Ectodermal cell (in vitro differentiated cells): ENCODE results near the gene RCOR1.

Experiments
- H3K27ac ChIP-seq: 2 replicates; pipeline ENCODE4 v1.7.0; 2013; ENCODE audit warnings: mild to moderate bottlenecking, low read depth, low read length; ENCODE audit not compliant: insufficient read depth, poor library complexity, severe bottlenecking
- H3K27me3 ChIP-seq: 2 replicates; pipeline ENCODE4 v1.7.0; 2013; ENCODE audit warnings: mild to moderate bottlenecking, low read length; ENCODE audit not compliant: insufficient read depth, control insufficient read depth, poor library complexity, severe bottlenecking
- H3K36me3 ChIP-seq: one replicate; pipeline ENCODE4 v1.7.0; 2013; ENCODE audit warnings: low read length; ENCODE audit not compliant: control insufficient read depth, insufficient read depth
- H3K4me1 ChIP-seq: one replicate; pipeline ENCODE4 v1.7.0; 2013; ENCODE audit warnings: low read length; ENCODE audit not compliant: control insufficient read depth, insufficient read depth
- H3K4me3 ChIP-seq: 2 replicates; pipeline ENCODE4 v1.7.0; 2013; ENCODE audit warnings: low read depth, low read length, control low read depth; ENCODE audit not compliant: insufficient read depth
- H3K9me3 ChIP-seq: 2 replicates; pipeline ENCODE4 v1.7.0; 2013; ENCODE audit warnings: mild to moderate bottlenecking, low read length, moderate library complexity; ENCODE audit not compliant: control insufficient read depth
- WGBS, 2 experiments: methylation state at CpG; one replicate each; pipeline ENCODE4 v1.1.7; 2013; ENCODE audit warnings: missing lambda C conversion rate in 2 of 2; 5-methylcytosine and 5-hydroxymethylcytosine counted together

RCOR1 gene

DNA sequence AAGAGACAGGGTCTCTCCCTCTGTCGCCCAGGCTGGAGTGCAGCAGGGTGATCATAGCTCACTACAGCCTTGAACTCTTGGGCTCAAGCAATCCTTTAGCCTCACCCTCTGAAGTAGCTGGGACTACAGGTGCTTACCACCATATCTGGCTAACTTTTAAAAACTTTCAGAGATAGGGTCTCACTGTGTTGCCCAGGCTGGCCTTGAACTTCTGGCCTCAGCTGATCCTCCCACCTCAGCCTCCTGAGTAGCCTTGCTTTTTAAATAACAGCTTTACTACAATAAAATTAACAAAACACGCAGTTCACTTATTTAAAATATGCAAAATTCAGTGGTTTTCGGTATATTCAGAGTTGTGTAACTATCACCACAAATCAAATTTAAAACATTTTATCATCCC is 79.0 kb downstream of the RCOR1 start:
- Histone ChIP-seq H3K4me3 (no peak overlapping the region), H3K27me3 (no peaks in the 10 kb centered on the region), H3K27ac (no peak overlapping the region), H3K9me3 (no peaks in the 10 kb centered on the region), H3K36me3 (no peaks in the 10 kb centered on the region), H3K4me1 (peaks cover 3% of the 10 kb centered on the region)
- WGBS, 2 experiments, result 96% methylated on average over 3 of the region's 3 CpGs

DNA sequence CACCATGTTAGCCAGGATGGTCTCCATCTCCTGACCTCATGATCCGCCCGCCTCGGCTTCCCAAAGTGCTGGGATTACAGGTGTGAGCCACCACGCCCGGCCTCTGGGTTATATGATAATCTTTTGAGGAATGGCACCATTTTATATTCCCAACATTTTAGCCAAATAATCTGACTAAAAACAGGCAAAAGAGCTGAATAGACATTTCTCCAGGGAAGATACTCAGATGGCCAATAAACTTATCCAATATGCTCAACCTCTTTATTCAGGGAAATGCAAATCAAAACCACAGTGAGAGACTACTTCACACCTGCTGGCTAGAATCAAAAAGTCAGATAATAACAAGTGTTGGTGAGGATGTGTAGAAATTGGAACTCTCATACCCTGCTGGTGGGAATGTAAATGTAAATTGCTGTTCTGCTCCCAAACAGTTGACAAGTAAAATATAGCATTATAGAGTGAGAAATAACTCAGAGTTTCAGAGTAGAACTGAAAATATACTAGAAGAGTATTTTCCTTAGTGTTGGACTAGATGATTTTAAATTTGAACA is 80.0 kb downstream of the RCOR1 start:
- Histone ChIP-seq H3K36me3 (no peaks in the 10 kb centered on the region), H3K27me3 (no peaks in the 10 kb centered on the region), H3K4me1 (peaks cover 3% of the 10 kb centered on the region), H3K4me3 (no peak overlapping the region), H3K27ac (no peak overlapping the region), H3K9me3 (no peaks in the 10 kb centered on the region)
- 81 to 90% methylated on average over 5 of the region's 5 CpGs for WGBS, 2 experiments

DNA sequence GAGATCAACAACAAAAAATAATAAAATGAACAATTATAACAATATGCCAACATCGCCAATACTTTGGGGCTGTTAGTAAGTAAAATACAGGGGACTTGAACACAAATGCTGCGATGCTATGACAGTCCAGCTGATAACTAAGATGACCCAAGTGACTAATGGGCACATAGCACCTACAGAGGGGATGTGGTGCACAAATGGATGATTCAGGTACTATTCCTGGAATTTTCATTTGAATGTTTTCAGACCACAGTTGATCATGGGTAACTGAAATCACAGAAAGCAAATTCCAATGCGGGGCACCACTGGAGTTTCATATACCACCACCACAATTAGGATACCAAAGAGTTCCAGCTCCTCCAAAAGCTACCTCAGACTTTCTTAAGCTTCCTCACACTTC is 82.9 kb downstream of the RCOR1 start:
- WGBS, 2 experiments, result 96% methylated on average over 3 of the region's 3 CpGs

DNA sequence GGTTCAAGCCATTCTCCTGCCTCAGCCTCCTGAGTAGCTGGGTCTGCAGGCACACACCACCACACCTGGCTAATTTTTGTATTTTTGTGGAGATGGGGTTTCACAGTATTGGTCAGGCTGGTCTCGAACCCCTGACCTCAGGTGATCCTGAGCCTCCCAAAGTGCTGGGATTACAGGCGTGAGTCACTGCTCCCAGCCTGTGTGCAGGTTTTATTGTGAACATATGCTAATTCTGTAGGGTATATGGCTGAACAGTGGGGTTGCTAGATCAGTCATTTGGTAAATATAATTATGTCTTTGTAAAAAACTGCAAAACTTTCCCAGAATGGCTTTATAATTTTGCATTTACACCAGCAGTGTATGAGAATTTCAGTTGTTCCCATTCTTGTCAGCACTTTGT is 85.9 kb downstream of the RCOR1 start:
- no peak overlapping the region for H3K4me3 ChIP-seq
- no peaks in the 10 kb centered on the region for H3K27me3 ChIP-seq
- no peaks in the 10 kb centered on the region for H3K9me3 ChIP-seq
- no peaks in the 10 kb centered on the region for H3K36me3 ChIP-seq
- 95 to 98% methylated on average over 2 of the region's 2 CpGs for WGBS, 2 experiments
- H3K4me1 ChIP-seq, result peaks cover under 1% of the 10 kb centered on the region
- H3K27ac ChIP-seq, result no peak overlapping the region

More for the DNA sequence above, 82.9 kb downstream of the RCOR1 start:
- Histone ChIP-seq H3K4me3 (no peak overlapping the region), H3K4me1 (no peaks in the 10 kb centered on the region), H3K9me3 (no peaks in the 10 kb centered on the region), H3K27me3 (no peaks in the 10 kb centered on the region), H3K36me3 (no peaks in the 10 kb centered on the region), H3K27ac (no peak overlapping the region)

DNA sequence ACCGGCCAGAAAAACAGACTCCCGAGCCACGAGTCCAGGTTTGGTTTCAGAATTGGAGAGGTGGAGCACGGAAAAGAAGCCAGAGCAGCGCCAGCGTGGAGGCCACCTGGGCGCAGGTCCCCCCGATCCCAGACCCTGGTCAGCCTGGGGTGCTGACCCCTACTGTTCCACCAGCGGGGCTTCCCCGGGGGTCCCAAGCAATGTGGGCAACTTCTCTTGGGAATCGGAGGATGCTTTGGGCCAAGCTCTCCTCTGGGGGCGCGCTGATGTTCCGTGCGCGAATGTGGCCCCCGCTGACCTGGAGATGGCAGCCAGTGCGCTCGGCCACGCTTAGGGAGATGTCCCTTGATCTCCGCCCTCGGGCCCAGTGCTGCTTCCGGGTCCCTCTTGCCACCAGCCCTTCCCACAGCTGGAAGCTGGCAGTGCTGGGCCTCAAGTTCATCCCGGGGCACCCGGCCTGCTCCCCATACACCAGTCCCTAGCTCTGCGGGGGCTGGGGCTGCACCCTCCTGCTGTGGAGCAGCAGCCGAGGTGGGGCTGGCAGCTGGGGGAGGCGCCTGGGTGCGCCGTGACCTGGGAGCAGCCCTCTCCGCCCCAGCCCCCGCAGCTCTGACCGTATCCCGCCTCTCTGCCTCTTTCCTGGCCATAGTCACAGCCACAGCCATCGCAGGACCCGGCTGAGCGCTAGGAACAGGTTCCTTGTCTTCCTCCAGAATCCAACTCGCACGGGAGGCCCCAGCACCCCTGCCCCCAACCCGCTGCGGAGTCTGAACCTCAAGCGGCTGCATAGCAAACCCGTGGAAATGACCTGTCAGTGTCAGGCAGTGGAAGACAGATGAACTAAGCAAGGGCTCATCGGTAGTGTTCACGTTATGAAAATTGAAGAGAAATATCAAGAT is 91.2 kb downstream of the RCOR1 start:
- Histone ChIP-seq H3K4me1 (peaks cover 6% of the 10 kb centered on the region), H3K27ac (no peak overlapping the region)
- WGBS, 2 experiments, result 87 to 88% methylated on average over 45 of the region's 45 CpGs

DNA sequence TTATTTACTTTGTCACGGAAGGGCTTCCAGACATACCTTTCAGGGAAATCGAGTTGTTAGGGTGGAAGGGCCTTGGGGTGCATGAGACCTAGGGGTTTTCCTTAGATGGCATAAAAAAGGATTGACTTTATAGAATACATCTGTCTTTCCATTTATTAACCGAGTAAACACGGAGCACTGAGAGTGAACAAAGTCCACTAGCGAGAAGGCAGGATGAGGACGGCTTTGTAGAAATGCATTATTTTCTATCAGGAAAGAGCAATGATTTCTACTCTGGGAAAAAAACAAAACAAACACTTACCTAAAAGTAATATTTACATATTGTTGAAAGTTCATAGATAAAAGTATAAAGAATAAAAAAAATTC is 91.8 kb downstream of the RCOR1 start:
- 95% methylated on average over 5 to 6 of the region's 6 CpGs for WGBS, 2 experiments
- Histone ChIP-seq H3K4me3 (no peak overlapping the region), H3K27ac (no peak overlapping the region), H3K9me3 (no peaks in the 10 kb centered on the region), H3K4me1 (peaks cover 6% of the 10 kb centered on the region), H3K27me3 (no peaks in the 10 kb centered on the region), H3K36me3 (no peaks in the 10 kb centered on the region)

More for the DNA sequence above, 91.2 kb downstream of the RCOR1 start:
- H3K4me3 ChIP-seq, result no peak overlapping the region
- no peaks in the 10 kb centered on the region for H3K36me3 ChIP-seq
- H3K27me3 ChIP-seq, result no peaks in the 10 kb centered on the region
- H3K9me3 ChIP-seq, result no peaks in the 10 kb centered on the region

DNA sequence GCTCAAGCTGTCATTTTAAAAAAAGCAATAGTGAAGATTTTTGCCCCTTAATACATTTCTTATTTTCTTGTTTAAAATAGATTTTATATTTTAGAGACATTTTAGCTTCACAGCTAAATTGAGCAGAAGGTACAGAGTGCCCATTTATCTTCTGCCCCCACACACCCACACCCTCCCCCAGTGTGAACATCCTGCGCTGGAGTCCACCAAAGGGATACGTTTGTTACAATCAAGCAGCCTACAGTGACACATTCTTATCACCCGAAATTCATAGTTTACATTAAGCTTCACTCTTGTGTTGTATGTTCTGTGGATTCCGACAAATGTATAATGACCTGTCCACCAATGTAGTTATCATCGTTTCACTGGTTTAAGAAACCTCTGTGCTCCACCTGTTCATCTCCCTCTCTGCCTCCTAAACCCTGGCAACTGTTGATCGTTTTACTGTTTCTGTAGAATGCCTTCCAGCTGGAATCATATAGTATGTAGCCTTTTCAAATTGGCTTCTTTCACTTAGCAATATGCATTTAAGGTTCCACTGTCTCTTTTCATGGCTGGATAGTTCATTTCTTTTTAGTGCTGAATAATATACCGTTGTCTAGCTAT is 93.8 kb downstream of the RCOR1 start:
- no peaks in the 10 kb centered on the region for H3K9me3 ChIP-seq
- no peak overlapping the region for H3K27ac ChIP-seq
- H3K4me3 ChIP-seq, result no peak overlapping the region
- no peaks in the 10 kb centered on the region for H3K36me3 ChIP-seq
- no peaks in the 10 kb centered on the region for H3K27me3 ChIP-seq
- 89 to 96% methylated on average over 7 of the region's 7 CpGs for WGBS, 2 experiments
- H3K4me1 ChIP-seq, result peaks cover 6% of the 10 kb centered on the region

DNA sequence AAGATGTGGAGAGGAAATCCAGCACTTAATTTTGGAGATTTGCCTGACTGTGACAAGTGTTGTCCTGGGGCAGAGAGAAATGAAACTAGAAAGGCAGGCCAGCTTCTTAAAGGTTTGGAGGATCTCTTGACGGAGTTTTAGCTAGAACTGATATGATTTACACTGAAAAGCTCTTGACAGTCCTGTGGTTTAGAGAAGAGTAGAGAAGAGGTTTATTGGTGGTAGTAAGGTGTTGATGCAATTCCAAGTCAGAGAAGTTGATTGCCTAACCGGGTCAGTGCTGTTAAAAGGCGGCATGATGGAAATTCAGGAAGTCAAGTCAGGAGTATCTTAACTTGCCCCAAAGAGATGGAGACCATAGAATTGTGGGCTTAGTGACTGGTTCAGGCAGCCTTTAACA is 95.8 kb downstream of the RCOR1 start:
- Histone ChIP-seq H3K9me3 (no peaks in the 10 kb centered on the region), H3K36me3 (no peaks in the 10 kb centered on the region), H3K4me3 (no peak overlapping the region), H3K27ac (no peak overlapping the region), H3K27me3 (no peaks in the 10 kb centered on the region), H3K4me1 (peaks cover 12% of the 10 kb centered on the region)
- WGBS, 2 experiments, result 93 to 95% methylated on average over 3 of the region's 3 CpGs

DNA sequence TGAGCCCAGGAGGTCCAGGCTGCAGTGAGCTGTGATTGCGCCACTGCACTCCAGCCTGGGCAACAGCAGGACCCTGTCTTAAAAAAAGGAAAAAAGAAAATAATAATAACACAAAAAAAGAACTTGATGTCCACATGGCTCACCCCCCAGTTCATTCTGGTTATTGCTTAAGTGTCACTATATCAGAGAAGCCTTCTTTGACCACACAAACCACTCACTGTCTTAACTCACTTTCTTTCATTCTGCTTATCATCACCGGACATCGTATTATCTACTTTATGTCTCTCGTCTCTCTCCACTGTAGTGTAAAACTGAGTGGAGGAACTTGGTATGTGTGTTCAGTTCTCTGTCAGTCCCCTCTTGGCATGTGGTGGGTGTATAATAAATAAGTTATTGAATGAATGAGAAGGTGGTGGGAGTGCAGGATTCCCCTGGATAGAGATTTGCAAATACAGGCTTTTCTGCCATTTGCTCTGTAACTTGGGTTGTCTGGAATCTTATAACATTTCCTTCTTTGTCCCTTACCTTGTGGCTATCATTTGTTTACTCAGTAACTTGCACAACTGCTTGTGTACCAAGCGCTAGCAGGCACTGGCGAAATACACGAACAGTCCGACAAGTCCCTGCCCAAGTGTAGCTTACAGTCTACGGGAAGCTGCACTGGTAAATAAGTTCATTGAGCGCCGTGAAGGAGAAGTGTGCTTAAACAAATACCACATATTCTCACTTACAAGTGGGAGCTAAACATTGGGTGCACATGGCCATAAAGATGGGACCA is 98.2 kb downstream of the RCOR1 start:
- no peak overlapping the region for H3K4me3 ChIP-seq
- H3K9me3 ChIP-seq, result no peaks in the 10 kb centered on the region
- no peak overlapping the region for H3K27ac ChIP-seq
- WGBS, 2 experiments, result 97% methylated on average over 11 of the region's 11 CpGs
- H3K36me3 ChIP-seq, result no peaks in the 10 kb centered on the region
- H3K27me3 ChIP-seq, result no peaks in the 10 kb centered on the region
- H3K4me1 ChIP-seq, result peaks cover 14% of the 10 kb centered on the region

DNA sequence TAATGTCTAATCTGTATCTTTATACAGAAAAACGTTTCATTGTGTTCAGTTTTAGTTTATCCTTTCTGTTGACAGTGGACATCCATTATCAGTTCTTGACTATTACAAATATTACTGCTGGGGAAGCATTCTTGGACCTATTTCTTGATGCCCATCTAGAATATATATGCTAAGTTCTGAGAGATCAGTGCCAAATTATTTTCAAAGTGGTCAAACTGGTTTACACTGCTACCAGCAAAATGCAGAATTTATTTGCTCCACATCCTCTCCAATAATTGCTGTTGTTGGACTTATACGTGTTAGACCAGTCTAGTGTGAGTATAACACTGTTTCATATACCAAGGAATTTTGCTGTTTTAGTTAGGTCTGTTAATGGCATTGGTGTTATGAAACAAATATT is 99.3 kb downstream of the RCOR1 start:
- Histone ChIP-seq H3K4me1 (peaks cover 14% of the 10 kb centered on the region), H3K36me3 (no peaks in the 10 kb centered on the region), H3K9me3 (no peaks in the 10 kb centered on the region), H3K4me3 (no peak overlapping the region), H3K27ac (no peak overlapping the region), H3K27me3 (no peaks in the 10 kb centered on the region)
- WGBS, 2 experiments, result 65 to 100% methylated on average over 1 to 2 of the region's 2 CpGs
